Kidney (tissue), 14 donors: ENCODE data around the gene B2M. TPM values are rescaled to one million over a fixed set of nuclear protein-coding genes. Genes with fewer than 3 reads are reported as not detected.

Experiments used
- DNase-seq, 5 donors: peaks; one replicate each; pipeline ENCODE4 v3.0.0-alpha.2; 2013 to 2020
- FAIRE-seq: peaks from 2 replicates; lab custom pipeline; 2012; peaks lifted over from hg19 to GRCh38; lab: Jason Lieb, UNC
- H3K27ac ChIP-seq, 2 donors: one replicate each; pipeline ENCODE4 v1.7.0; 2013; ENCODE audit warnings: low read depth in 2 of 2, low read length in 2 of 2, inconsistent platforms in 1 of 2
- H3K27me3 ChIP-seq: one replicate; pipeline ENCODE4 v1.7.1; 2013; ENCODE audit warnings: low read length, inconsistent platforms; ENCODE audit not compliant: control insufficient read depth, insufficient read depth
- H3K36me3 ChIP-seq, 3 donors: one replicate each; pipeline versions ENCODE4 v1.7.0 to v1.7.1; 2013; ENCODE audit warnings: low read length in 3 of 3, control low read depth in 1 of 3, inconsistent platforms in 1 of 3; ENCODE audit not compliant: insufficient read depth in 3 of 3, control insufficient read depth in 2 of 3
- H3K4me1 ChIP-seq, 3 donors: one replicate each; pipeline versions ENCODE4 v1.7.0 to v1.7.1; 2013; ENCODE audit warnings: low read length in 3 of 3, inconsistent platforms in 1 of 3, low read depth in 1 of 3; ENCODE audit not compliant: control insufficient read depth in 2 of 3, insufficient read depth in 2 of 3
- H3K4me3 ChIP-seq, 3 donors: one replicate each; pipeline versions ENCODE4 v1.7.0 to v1.8.1; 2013; ENCODE audit warnings: low read length in 3 of 3, control low read depth in 1 of 3, inconsistent platforms in 1 of 3
- H3K9ac ChIP-seq, 3 donors: one replicate each; pipeline versions ENCODE4 v1.7.0 to v1.7.1; 2013; ENCODE audit warnings: low read length in 3 of 3, control low read depth in 1 of 3, inconsistent platforms in 1 of 3
- H3K9me3 ChIP-seq, 3 donors: one replicate each; pipeline versions ENCODE4 v1.7.0 to v1.7.1; 2013; ENCODE audit warnings: low read length in 3 of 3, control low read depth in 1 of 3, inconsistent platforms in 1 of 3; ENCODE audit not compliant: control insufficient read depth in 2 of 3, insufficient read depth in 1 of 3
- intact Hi-C: fragments of 100-400 bp; cut with DNase I; formaldehyde crosslinking; loops from one replicate; pipeline ENCODE4 v1.11.1; 2022
- polyA plus RNA-seq: library from polyadenylated mRNA; stranded (reverse); fragments of 350-450 nt; fragmentation: Illumina TruSeq; extraction: RNeasy Lipid Tissue Mini Kit (QIAGEN cat#74804); gene quantifications from one replicate; pipeline ENCODE4 v1.2.3, GENCODE V29; 2014; ENCODE audit warnings: low read depth, low replicate concordance; ENCODE audit not compliant: insufficient read depth
- total RNA-seq: library from RNA; stranded (reverse); fragmentation: NEBNext Ultra II Directional; extraction: Animal tissue kit (Norgen Biotek cat#: 25700); gene quantifications from one replicate; pipeline ENCODE4 v1.2.1, GENCODE V29; 2021
- TF ChIP-seq, protein P1 (sequence below): IDR thresholded peaks from 3 replicates; pipeline ENCODE4 v1.5.1; 2012; ENCODE audit warnings: mild to moderate bottlenecking, moderate library complexity, borderline replicate concordance; ENCODE audit not compliant: insufficient read depth; ENCODE audit errors: extremely low read depth
- donor health status: control.
- donor health status: control.
- donor health status: control.
- donor health status: control.
- donor health status: control.
- donor health status: DM: yes; HTN: yes; CAD: no.
- donor health status: Normal renal cell carcinoma (clear cell type).

The B2M gene
- total and polyA plus RNA-seq, 2 donors from 2014 or later = 1,898 to 3,515 TPM

DNA sequence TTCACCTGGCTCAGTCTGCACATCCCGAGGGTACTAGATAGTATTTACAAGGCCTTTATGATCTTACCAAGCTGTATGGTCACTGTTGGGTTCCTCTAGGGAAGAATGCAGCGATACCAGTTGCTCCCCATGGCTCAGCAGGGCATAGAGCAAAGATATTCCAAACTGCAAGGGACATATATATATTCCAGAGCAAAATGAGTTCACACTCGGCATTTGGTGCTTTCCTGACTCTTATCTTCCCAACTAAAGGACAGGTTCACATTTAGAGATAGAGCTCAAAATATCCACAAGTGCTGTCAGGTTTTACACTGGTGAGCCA, 44.3 kb upstream of the B2M start:
- H3K36me3 ChIP-seq = no peaks in the 10 kb centered on the region
- TF ChIP-seq, protein P1, sequence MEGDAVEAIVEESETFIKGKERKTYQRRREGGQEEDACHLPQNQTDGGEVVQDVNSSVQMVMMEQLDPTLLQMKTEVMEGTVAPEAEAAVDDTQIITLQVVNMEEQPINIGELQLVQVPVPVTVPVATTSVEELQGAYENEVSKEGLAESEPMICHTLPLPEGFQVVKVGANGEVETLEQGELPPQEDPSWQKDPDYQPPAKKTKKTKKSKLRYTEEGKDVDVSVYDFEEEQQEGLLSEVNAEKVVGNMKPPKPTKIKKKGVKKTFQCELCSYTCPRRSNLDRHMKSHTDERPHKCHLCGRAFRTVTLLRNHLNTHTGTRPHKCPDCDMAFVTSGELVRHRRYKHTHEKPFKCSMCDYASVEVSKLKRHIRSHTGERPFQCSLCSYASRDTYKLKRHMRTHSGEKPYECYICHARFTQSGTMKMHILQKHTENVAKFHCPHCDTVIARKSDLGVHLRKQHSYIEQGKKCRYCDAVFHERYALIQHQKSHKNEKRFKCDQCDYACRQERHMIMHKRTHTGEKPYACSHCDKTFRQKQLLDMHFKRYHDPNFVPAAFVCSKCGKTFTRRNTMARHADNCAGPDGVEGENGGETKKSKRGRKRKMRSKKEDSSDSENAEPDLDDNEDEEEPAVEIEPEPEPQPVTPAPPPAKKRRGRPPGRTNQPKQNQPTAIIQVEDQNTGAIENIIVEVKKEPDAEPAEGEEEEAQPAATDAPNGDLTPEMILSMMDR = no peak
- peaks cover 0 to 7% (median 3%) of the 10 kb centered on the region in 3 donors for H3K4me1 ChIP-seq
- FAIRE-seq = no peak
- H3K9me3 ChIP-seq = no peaks in the 10 kb centered on the region
- H3K27me3 ChIP-seq = no peaks in the 10 kb centered on the region
- no peak for DNase-seq
- intact Hi-C loops = no loop called here
- no peak overlapping the region for H3K4me3 ChIP-seq
- H3K9ac ChIP-seq = no peak overlapping the region
- H3K27ac ChIP-seq = no peak overlapping the region

DNA sequence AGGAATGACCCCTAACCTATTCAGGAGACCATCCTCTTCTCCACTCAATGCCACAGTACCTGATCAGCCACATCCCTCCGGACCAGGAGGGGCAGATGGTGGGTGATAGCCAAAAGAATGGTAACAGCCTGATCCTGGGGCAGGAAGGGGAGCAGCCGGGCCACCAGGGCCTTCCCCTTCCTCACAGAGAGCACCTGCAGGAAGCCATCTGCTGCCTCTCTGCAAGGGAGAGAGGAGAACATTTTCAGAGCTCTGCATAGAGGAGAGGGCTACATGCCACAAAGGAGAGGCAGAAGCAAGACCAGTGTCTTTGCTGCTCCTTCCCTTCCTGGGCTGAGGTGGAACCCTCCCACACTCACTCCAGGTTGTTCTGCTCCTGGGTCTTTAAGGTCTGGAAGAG, 42.4 kb upstream of the B2M start:
- no peak overlapping the region for H3K27ac ChIP-seq
- intact Hi-C loops = no loop called here
- H3K9me3 ChIP-seq = no peaks in the 10 kb centered on the region
- no peak overlapping the region for H3K9ac ChIP-seq
- no peaks in the 10 kb centered on the region for H3K27me3 ChIP-seq
- DNase-seq = no peak
- peaks cover 0 to 2% (median 0%) of the 10 kb centered on the region in 3 donors for H3K4me1 ChIP-seq
- TF ChIP-seq, protein P1 = no peak
- no peak overlapping the region for H3K4me3 ChIP-seq
- no peak for FAIRE-seq
- H3K36me3 ChIP-seq = no peaks in the 10 kb centered on the region

DNA sequence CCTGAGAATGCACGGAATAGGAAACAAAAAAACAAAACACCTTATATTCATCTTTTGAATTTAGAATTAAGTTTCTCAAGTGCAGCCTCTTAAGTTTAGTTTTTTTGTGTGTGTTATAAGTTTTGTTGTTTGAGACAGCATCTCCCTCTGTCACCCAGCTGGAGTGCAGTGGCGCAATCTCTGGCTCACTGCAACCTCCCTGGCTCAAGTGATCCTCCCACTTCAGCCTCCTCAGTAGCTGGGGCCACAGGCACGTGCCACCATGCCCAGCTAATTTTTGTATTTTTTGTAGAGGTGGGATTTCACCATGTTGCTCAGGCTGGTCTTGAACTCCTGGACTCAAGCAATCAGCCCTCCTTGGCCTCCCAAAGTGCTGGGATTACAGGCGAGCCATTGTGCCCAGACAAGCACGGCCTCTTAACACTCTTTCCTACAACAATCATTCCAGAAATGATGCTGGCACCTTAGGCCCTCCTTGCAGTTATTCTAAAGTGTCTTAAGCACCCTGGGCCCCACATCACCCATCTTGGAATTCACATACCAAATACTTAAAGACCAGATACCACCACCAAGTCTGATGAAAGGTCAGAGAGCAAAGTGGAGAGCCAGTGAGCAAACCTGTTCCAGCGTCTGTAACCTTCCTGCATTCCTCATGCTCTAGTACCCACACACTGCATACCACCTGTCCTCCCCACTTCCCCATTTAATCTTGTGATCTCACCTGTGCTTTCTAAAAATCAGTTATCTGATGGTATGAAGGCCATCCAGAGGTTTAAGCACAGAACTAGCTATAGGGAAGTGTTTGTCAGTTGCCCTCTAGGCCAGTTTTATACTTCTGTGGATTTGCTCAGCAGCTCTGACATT, 41.0 kb upstream of the B2M start:
- no peak overlapping the region for H3K9ac ChIP-seq
- peak in 2 of 5 donors; percentile 28 to 30 for DNase-seq
- no peak overlapping the region for H3K27ac ChIP-seq
- intact Hi-C loops = no loop called here
- H3K4me3 ChIP-seq = no peak overlapping the region
- H3K27me3 ChIP-seq = no peaks in the 10 kb centered on the region
- no peak for FAIRE-seq
- TF ChIP-seq, protein P1 = no peak
- no peaks in the 10 kb centered on the region for H3K36me3 ChIP-seq
- no peaks in the 10 kb centered on the region for H3K4me1 ChIP-seq
- no peaks in the 10 kb centered on the region for H3K9me3 ChIP-seq

DNA sequence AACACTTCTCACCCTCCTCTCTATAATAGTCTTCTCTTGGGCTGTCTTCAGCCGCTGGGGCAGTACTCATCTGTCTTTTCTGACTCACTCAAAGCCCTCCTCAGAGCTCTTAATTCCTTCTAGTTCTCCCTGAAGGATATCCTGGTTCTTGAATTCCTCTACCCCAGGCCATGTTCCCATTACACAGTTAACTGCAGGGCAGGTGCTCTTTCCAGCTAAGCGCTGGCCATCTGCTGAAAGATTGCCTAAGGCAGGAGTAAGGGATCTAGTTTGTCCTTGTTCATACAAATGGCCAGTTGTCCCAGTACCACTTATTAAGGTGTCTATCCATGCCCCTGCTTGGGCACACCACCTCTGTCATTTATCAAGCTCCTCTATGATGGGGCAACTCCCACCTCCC, 37.7 kb upstream of the B2M start:
- no peaks in the 10 kb centered on the region for H3K36me3 ChIP-seq
- TF ChIP-seq, protein P1 = no peak
- intact Hi-C loops = no loop called here
- no peaks in the 10 kb centered on the region for H3K27me3 ChIP-seq
- no peaks in the 10 kb centered on the region for H3K4me1 ChIP-seq
- no peaks in the 10 kb centered on the region for H3K9me3 ChIP-seq
- no peak overlapping the region for H3K4me3 ChIP-seq
- no peak overlapping the region for H3K9ac ChIP-seq
- no peak for DNase-seq
- FAIRE-seq = no peak
- no peak overlapping the region for H3K27ac ChIP-seq
